Measurements from ENCODE around the gene ALPI. TPM values are rescaled to one million over a fixed set of nuclear protein-coding genes. Genes with fewer than 3 reads are reported as not detected.

ALPI gene
- total RNA-seq, 4 donors from 2014 or later, result not detected

DNA sequence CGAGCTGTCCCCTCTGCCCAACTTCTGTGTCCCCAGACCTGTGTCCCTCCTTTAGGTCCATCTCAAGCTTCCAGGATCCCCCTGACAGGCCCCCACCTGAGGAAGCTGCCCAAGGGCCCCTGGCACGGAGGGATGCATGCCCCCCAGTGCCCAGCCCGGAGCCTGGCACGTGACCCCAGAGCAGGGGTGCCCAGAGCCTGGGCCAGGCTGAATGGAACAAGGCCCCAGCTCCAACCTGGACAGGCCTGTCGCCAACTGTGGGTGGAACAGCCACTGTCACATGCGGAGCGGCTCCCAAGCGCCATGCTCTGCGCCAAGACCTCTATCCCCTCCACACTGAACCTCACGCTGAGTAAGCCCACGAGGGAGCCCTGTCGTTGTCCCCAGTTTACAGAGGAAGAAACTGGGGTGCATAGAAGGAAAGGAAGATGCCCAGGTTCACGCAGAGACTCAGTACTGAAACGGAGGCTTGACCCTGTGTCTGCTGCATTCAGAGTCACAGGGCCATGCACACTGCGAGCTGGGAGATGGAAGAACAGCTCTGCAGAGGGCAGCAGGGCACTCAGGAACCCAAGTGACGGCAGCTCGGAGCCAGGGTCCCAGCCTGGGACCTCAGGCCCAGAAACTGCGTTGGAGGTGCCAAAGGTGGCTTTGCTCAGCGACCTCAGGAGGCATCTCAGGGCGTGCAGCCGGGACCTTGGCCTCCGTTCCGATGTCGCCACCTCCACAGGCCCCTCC, 37.2 kb downstream of the ALPI start:
- DNase-seq, result no peak
- intact Hi-C loops (cut with DNase I), result no loop called here

GRCh38 chr2:232493701-232494474, 37.9 kb downstream of the ALPI start:
- Histone ChIP-seq H3K9me3 (no peaks in the 10 kb centered on the region), H3K27ac (no peak overlapping the region), H3K4me1 (no peaks in the 10 kb centered on the region), H3K4me3 (no peak overlapping the region), H3K27me3 (peaks cover 0 to 42% (median 0%) of the 10 kb centered on the region in 4 donors), H3K36me3 (no peaks in the 10 kb centered on the region)
- intact Hi-C loops (cut with DNase I), result no loop called here
- no peak for TF ChIP-seq POLR2A (IDR thresholded peaks at IDR 0.05)
- no peak for TF ChIP-seq CTCF (IDR thresholded peaks at IDR 0.05)
- 64 to 80% methylated on average over 5 to 7 of the region's 10 CpGs for WGBS, 2 donors
- DNase-seq, result no peak

More for the DNA sequence above, 37.2 kb downstream of the ALPI start:
- no peaks in the 10 kb centered on the region for H3K36me3 ChIP-seq
- H3K4me3 ChIP-seq, result no peak overlapping the region
- no peaks in the 10 kb centered on the region for H3K9me3 ChIP-seq
- H3K4me1 ChIP-seq, result peaks cover 0 to under 1% (median 0%) of the 10 kb centered on the region in 3 donors
- no peak for TF ChIP-seq POLR2A (IDR thresholded peaks at IDR 0.05)
- no peak for TF ChIP-seq CTCF (IDR thresholded peaks at IDR 0.05)
- H3K27ac ChIP-seq, result no peak overlapping the region
- WGBS, 2 donors, result 90 to 100% methylated on average over 1 to 12 of the region's 24 CpGs
- H3K27me3 ChIP-seq, result peaks cover 0 to 46% (median under 1%) of the 10 kb centered on the region in 4 donors

DNA sequence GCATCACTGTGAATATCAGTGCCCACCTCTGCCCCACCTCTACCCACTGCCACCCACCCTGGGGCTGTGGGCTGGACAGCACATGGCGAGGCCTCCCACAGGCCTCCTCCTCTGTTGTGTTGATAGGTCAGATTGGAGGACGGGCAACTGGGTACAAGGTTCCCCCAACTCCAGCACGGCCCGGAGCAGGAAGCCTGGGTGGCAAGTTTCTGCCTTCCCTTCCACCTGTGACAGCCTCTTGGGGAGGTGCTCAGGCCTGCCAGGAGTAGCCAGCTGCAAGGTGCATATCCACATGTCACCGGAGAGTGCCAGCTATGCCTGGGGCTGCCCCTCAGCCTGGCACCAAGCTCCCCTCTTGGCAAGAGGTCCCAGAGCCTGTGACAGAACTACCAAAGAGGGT, 38.6 kb downstream of the ALPI start:
- no peak for DNase-seq
- WGBS, 2 donors, result 82% methylated on average over 3 of the region's 5 CpGs; no CpG with 5 or more reads in 1 of the 2 donors

GRCh38 chr2:232495292-232495691, 39.3 kb downstream of the ALPI start:
- intact Hi-C loops (cut with DNase I), result no loop called here
- H3K4me3 ChIP-seq, result no peak overlapping the region
- WGBS, 2 donors, result 81 to 86% methylated on average over 3 to 7 of the region's 7 CpGs
- no peak overlapping the region for H3K27ac ChIP-seq
- peaks cover 0 to 42% (median 0%) of the 10 kb centered on the region in 4 donors for H3K27me3 ChIP-seq
- no peaks in the 10 kb centered on the region for H3K36me3 ChIP-seq
- no peak for DNase-seq
- no peaks in the 10 kb centered on the region for H3K9me3 ChIP-seq
- H3K4me1 ChIP-seq, result no peaks in the 10 kb centered on the region
- TF ChIP-seq CTCF (IDR thresholded peaks at IDR 0.05), result no peak
- no peak for TF ChIP-seq POLR2A (IDR thresholded peaks at IDR 0.05)

More for the DNA sequence above, 38.6 kb downstream of the ALPI start:
- intact Hi-C loops (cut with DNase I), result no loop called here
- no peak overlapping the region for H3K4me3 ChIP-seq
- H3K4me1 ChIP-seq, result no peaks in the 10 kb centered on the region
- H3K27me3 ChIP-seq, result peaks cover 0 to 42% (median 0%) of the 10 kb centered on the region in 4 donors
- no peak overlapping the region for H3K27ac ChIP-seq
- H3K9me3 ChIP-seq, result no peaks in the 10 kb centered on the region
- TF ChIP-seq CTCF (IDR thresholded peaks at IDR 0.05) (no peak), POLR2A (IDR thresholded peaks at IDR 0.05) (no peak)
- H3K36me3 ChIP-seq, result no peaks in the 10 kb centered on the region

Measured in esophagus squamous epithelium (tissue), 5 donors.